Epidermal melanocyte (primary cell): ENCODE data around the gene WWOX.

ENCODE experiments used
- DNase-seq: peaks from one replicate; pipeline ENCODE4 v3.0.0; 2011; ENCODE audit warnings: low spot score; ENCODE audit not compliant: insufficient read length

WWOX gene

GRCh38 chr16:78642621-78643285, 543.3 kb downstream of the WWOX start:
- DNase-seq: no peak

- no peak for DNase-seq
These were observed 546.2 kb downstream of the WWOX start for GRCh38 chr16:78645657-78646056.

GRCh38 chr16:78647019-78647418, 547.6 kb downstream of the WWOX start:
- no peak for DNase-seq

- no peak for DNase-seq
These were observed 548.0 kb downstream of the WWOX start for GRCh38 chr16:78647491-78647890.

GRCh38 chr16:78648517-78648916, 549.1 kb downstream of the WWOX start:
- no peak for DNase-seq

GRCh38 chr16:78650339-78651074, 551.1 kb downstream of the WWOX start:
- DNase-seq: no peak

- DNase-seq: no peak
These were observed 555.5 kb downstream of the WWOX start for GRCh38 chr16:78654929-78655328.

- no peak for DNase-seq
These were observed 556.1 kb downstream of the WWOX start for GRCh38 chr16:78655331-78656113.

GRCh38 chr16:78656887-78657286, 557.4 kb downstream of the WWOX start:
- DNase-seq: no peak

- DNase-seq: no peak
These were observed 559.8 kb downstream of the WWOX start for GRCh38 chr16:78659216-78659615.

GRCh38 chr16:78659668-78660217, 560.3 kb downstream of the WWOX start:
- no peak for DNase-seq

GRCh38 chr16:78660795-78661194, 561.3 kb downstream of the WWOX start:
- no peak for DNase-seq

- DNase-seq: no peak
These were observed 564.2 kb downstream of the WWOX start for GRCh38 chr16:78663690-78664089.

- DNase-seq: no peak
These were observed 565.6 kb downstream of the WWOX start for GRCh38 chr16:78664811-78665772.

- DNase-seq: no peak
These were observed 566.9 kb downstream of the WWOX start for GRCh38 chr16:78666318-78666717.

GRCh38 chr16:78667675-78668074, 568.2 kb downstream of the WWOX start:
- DNase-seq: no peak

- no peak for DNase-seq
These were observed 568.9 kb downstream of the WWOX start for GRCh38 chr16:78668393-78668792.

GRCh38 chr16:78669994-78670393, 570.5 kb downstream of the WWOX start:
- no peak for DNase-seq

GRCh38 chr16:78672779-78673556, 573.5 kb downstream of the WWOX start:
- no peak for DNase-seq

- DNase-seq: no peak
These were observed 574.4 kb downstream of the WWOX start for GRCh38 chr16:78673884-78674283.
